SK-N-SH treated with all-trans-retinoic acid at 6 μM for 48 hours (cell line): Measurements from ENCODE around the gene LUC7L3.

Source experiments
- CSDC2 ChIP-seq: fragments of 250-450 bp; sonication (Bioruptor Pico); IDR thresholded peaks from 2 replicates; pipeline ENCODE4 v1.5.0; 2020; ENCODE audit warnings: mild to moderate bottlenecking, moderate library complexity
- ESRRG ChIP-seq: fragments of 250-450 bp; sonication (Bioruptor Pico); IDR thresholded peaks from 2 replicates; pipeline ENCODE4 v1.6.1; 2021; ENCODE audit warnings: mild to moderate bottlenecking
- ISL1 ChIP-seq: fragments of 250-450 bp; sonication (Bioruptor Pico); IDR thresholded peaks from 2 replicates; pipeline ENCODE4 v2.1.2; 2022; ENCODE audit warnings: mild to moderate bottlenecking, moderate library complexity
- RARB ChIP-seq: fragments of 250-450 bp; sonication (Bioruptor Pico); IDR thresholded peaks from 2 replicates; pipeline ENCODE4 v1.8.0; 2021; ENCODE audit warnings: mild to moderate bottlenecking, moderate library complexity
- TCF4 ChIP-seq: fragments of 250-450 bp; sonication (Bioruptor Pico); IDR thresholded peaks from 2 replicates; pipeline ENCODE4 v1.8.0; 2021; ENCODE audit warnings: mild to moderate bottlenecking, moderate library complexity, borderline replicate concordance
- ZC3H10 ChIP-seq: fragments of 250-450 bp; sonication (Bioruptor Pico); IDR thresholded peaks from 2 replicates; pipeline ENCODE4 v1.5.1; 2021; ENCODE audit warnings: mild to moderate bottlenecking, moderate library complexity
- ZFP3 ChIP-seq: fragments of 250-450 bp; sonication (Bioruptor Pico); IDR thresholded peaks from 2 replicates; pipeline ENCODE4 v1.5.0; 2020; ENCODE audit warnings: mild to moderate bottlenecking, moderate library complexity
- ZFP30 ChIP-seq: fragments of 450-650 bp; formaldehyde crosslinking; IDR thresholded peaks from 2 replicates; pipeline ENCODE4 v1.5.0; 2022; ENCODE audit warnings: mild to moderate bottlenecking, moderate library complexity
- TF ChIP-seq, protein P1 (sequence below): fragments of 250-450 bp; sonication (Bioruptor Pico); IDR thresholded peaks from 2 replicates; pipeline ENCODE4 v1.8.0; 2020; ENCODE audit warnings: mild to moderate bottlenecking, moderate library complexity, borderline replicate concordance
- TF ChIP-seq, protein P2 (sequence below): fragments of 250-450 bp; sonication (Bioruptor Pico); IDR thresholded peaks from 2 replicates; pipeline ENCODE4 v1.5.1; 2021; ENCODE audit warnings: mild to moderate bottlenecking, moderate library complexity

DNA sequence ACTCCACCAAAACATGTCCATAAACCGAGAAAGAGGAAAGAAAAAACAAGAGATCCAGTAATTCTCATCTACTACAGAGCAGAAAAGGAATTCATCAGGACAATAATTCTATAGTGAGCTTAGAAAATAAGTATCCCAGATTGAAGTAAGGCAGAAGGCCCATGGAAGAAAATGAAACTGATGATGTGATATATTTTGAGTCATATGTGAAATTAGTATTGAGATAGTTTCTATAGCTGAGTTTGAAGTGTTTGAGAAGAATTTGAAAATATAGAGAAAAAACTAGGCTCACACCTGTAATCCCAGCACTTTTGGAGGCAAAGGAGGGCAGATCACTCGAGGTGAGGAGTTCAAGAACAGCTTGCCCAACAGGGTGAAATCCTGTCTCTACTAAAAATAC is 19.7 kb downstream of the LUC7L3 start:
- TF ChIP-seq ZC3H10 (CRISPR knock-in tag) (no peak), ZFP3 (no peak), CSDC2 (CRISPR knock-in tag) (no peak), ISL1 (CRISPR knock-in tag) (no peak), RARB (no peak), ZFP30 (CRISPR knock-in tag) (no peak), ESRRG (CRISPR knock-in tag) (no peak), TCF4 (CRISPR knock-in tag) (no peak)
- TF ChIP-seq, protein P1, sequence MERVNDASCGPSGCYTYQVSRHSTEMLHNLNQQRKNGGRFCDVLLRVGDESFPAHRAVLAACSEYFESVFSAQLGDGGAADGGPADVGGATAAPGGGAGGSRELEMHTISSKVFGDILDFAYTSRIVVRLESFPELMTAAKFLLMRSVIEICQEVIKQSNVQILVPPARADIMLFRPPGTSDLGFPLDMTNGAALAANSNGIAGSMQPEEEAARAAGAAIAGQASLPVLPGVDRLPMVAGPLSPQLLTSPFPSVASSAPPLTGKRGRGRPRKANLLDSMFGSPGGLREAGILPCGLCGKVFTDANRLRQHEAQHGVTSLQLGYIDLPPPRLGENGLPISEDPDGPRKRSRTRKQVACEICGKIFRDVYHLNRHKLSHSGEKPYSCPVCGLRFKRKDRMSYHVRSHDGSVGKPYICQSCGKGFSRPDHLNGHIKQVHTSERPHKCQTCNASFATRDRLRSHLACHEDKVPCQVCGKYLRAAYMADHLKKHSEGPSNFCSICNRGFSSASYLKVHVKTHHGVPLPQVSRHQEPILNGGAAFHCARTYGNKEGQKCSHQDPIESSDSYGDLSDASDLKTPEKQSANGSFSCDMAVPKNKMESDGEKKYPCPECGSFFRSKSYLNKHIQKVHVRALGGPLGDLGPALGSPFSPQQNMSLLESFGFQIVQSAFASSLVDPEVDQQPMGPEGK: no peak
- TF ChIP-seq, protein P2, sequence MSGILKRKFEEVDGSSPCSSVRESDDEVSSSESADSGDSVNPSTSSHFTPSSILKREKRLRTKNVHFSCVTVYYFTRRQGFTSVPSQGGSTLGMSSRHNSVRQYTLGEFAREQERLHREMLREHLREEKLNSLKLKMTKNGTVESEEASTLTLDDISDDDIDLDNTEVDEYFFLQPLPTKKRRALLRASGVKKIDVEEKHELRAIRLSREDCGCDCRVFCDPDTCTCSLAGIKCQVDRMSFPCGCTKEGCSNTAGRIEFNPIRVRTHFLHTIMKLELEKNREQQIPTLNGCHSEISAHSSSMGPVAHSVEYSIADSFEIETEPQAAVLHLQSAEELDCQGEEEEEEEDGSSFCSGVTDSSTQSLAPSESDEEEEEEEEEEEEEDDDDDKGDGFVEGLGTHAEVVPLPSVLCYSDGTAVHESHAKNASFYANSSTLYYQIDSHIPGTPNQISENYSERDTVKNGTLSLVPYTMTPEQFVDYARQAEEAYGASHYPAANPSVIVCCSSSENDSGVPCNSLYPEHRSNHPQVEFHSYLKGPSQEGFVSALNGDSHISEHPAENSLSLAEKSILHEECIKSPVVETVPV (CRISPR knock-in tag): no peak
